ENCODE data around the gene TCF3.

Gene TCF3

DNA sequence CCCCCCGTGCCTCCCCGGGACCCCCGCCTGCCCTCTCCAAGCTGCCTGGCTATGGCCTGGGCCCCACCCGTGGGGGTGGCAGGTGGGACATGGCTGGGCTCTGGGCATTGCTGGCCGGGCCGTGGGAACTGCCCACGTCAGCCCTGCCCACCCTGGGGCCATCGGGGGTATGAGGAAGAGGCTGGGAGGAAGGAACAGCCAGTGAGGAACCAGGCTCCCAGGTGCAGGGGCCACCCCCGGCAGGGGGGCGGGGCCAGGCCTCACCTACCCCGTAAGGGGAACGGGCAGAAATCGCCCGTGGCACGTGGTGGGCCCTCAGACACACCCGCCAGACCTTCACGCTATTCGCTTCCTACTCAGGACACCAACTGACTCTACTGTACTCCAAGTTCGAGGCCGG lies 22.4 kb downstream of the TCF3 start:
- no peak for DNase-seq (ENCODE audit: low read depth in 2 of 2)

DNA sequence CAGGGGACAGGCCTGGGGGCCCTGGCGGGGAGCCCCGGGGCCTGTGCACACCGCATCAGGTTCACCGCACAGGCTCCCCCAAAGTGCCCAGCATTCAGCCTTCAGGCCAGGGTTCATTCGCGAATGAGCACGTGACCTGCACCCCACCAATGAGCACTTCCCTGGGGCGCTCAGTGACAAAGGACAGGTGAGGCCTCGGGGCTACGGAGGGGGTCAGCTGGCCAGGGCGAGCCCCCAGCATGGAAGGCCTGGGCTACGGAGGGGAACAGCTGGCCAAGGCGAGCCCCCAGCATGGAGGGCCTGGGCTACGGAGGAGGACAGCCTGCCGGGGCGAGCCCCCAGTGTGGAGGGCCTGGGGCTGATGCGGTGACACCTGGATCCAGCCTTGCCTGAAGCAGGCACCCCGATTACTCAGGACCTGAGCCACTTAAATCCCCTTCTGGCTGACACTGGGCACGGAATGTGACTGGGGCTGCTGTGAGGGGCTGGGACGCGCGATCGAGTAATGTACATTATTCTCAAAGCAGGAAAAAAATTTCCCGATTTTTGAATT lies 23.1 kb downstream of the TCF3 start:
- no peak for DNase-seq (ENCODE audit: low read depth in 2 of 2)

DNA sequence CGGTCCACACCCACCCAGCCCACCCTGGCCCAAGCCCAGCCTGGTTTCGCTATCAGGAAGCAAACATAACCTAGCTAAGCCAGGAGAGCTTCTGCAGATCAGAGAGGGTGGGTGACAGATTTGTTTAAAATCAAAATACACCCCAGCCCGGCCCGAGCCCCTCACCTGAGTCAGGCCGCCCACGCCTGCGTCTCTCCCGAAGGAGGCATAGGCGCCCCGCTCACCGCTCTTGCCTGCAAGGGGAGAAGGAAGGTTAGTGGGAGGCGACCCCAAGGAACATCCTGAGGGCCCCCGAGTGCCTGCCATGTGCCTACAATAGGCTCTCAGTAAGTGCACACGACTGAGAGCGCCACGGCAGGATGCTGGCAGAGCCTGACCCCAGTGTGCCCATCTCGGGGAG lies 25.2 kb downstream of the TCF3 start:
- DNase-seq (ENCODE audit: low read depth in 2 of 2): no peak

DNA sequence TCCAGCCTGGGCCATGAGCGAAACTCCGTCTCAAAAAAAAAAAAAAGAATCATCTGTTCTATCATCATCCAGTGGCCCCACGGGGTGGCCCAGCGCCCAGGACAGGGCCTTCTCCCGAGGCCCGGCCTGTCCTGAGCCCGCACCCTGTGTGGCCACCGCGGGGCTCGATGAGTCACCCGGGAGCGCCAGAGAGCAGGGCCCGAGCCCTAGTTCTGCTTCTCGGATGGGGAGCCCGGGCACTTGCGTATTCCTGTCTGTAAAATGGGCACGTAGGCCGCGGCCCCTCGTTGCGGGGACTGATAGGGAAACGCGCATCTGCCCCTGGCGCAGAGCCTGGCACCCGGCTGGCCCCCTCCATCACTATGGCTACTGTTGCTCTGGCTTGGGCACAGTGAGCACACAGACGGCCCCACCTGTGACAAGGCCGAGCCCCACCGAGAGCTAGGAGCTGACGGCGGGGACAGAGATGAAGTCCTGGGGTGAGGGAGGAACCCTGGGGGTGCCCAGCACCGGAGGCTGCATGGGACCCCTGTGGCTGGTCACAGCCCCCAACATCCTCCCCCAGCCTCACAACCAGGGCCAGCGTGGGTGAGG lies 25.9 kb downstream of the TCF3 start:
- no peak for DNase-seq (ENCODE audit: low read depth in 2 of 2)

DNA sequence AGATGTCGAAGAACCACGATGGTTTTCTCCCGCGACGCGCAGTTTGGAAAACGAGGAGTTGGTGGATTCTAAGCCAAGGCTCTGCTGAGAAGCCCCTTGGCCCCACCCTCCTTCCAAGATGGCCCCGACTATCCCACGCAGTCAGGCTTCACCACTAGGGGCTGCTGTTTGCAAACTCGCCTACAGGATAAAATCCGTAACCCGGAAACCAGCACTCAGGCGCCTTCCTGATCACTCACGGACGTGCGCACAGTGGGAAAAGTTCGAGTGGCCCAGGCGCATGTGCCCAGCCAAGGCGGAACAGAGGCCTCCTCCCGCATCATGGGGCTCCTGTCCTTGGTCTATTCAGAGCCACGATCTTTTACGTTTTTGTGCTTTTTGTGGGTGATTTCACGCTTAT lies 28.0 kb downstream of the TCF3 start:
- DNase-seq (ENCODE audit: low read depth in 2 of 2): no peak

DNA sequence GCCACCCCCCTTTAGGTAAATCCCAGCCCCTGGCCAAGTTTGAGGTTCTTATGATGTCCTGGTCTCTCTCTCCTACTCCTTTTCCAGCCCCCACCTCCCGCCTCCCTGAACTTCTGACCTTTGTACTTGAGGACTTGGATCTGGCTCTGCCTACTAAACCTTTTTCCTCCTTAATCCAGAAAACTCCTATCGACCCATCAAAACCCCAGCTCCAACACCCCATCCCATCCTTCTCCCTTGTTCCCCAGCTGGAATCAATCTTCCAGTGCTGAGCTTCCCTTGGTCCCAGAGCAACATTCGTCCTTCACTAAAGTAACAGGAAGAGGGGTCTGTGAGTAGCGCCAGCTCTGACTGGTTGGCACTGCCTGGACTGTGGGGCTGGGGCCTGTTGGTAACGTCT lies 29.9 kb downstream of the TCF3 start:
- no peak for DNase-seq (ENCODE audit: low read depth in 2 of 2)

DNA sequence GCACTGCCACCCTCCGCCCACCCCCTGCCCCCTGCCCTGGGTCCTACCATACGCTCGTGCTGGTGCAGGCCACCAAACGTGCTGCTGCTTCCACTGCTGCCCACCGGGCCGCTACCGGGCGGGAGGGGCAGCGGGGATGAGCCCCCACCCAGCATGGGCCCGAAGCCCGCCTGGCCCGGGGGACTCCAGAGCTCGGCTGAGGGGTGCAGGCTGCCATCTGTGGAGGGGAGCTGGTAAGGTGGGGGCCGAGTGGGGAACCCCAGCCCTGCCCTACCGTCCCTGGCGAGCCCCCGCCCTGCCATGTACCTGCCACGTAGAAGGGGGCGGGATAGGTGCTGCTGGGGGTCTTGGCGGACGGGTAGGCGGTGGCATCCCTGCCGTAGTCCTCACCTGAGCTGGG lies 30.4 kb downstream of the TCF3 start:
- no peak for DNase-seq (ENCODE audit: low read depth in 2 of 2)

DNA sequence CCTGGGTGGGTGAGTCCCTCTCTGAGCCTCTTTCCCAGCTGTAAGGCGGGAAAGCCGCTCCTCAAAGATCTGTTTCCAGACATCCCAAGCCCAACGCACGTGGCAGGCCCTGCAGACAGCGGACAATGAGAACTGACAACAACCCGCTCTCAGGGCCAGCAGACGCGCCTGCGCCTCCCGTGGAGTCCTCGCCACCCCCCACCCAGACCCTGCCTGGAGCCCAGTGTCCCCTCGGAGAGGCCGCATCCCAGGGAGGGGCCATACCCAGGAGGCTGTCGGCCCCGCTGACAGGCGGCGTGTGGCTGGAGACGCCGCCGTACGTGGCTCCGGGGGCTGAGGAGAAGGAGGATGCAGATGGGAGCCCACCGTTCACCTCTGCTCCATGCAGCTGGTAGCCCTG lies 30.8 kb downstream of the TCF3 start:
- DNase-seq (ENCODE audit: low read depth in 2 of 2): no peak

DNA sequence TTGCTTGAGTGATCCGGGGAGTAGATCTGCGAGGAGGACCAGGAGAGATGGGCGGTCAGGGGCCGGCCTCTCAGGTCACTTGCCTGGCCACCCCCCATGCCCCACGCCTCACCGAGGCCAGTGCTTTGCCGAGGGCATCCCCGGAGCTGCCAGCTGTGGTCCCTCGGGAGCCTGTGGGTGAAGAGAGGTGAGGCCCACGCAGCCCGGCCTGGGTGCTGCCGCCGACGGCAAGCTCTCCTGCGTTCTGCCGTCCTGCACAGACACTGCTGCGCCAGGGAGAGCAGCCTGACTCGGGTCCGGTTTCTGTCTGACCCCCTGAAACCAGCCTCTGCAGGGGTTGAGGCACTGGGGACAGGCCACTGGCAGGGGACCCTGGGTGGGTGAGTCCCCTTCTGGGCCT lies 31.4 kb downstream of the TCF3 start:
- no peak for DNase-seq (ENCODE audit: low read depth in 2 of 2)

DNA sequence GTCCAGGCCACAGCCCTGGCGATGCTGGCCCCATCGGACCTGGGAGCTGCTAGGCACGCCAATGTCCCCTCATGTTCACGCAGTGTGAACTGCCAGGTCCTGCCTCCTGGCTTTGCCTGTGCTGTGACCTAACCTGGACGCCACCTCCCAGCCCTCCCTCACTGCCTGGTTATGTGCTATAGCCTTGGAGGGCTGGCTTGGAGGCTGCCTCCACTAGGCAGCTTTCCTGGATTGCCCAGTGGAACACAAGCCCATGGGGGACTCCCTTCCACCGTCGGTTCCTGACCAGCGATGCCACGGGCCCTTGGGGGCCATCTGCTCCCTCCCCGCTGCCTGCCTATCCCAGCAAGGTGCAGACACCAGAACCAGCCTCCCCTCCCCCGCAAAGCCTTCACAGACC lies 31.9 kb downstream of the TCF3 start:
- DNase-seq (ENCODE audit: low read depth in 2 of 2): no peak

DNA sequence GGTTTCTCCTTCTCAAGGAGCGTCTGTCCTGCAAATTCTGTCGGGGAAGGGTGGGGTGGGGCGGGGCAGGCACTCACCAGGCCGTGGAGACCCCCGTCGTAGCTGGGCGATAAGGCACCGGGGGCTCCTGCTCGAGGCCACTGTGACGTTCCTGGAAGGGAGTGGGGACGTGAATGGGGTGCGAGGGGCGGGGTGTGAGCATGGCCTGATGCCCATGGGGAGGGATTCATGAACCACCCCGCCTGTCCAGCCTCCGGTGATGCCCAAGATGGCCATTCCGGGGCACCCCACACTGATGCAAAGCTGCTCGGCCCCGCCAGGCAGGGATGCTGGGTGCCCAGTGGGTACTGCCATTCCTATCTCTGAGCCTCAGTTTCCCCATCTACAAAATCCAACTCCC lies 32.7 kb downstream of the TCF3 start:
- DNase-seq (ENCODE audit: low read depth in 2 of 2): no peak

DNA sequence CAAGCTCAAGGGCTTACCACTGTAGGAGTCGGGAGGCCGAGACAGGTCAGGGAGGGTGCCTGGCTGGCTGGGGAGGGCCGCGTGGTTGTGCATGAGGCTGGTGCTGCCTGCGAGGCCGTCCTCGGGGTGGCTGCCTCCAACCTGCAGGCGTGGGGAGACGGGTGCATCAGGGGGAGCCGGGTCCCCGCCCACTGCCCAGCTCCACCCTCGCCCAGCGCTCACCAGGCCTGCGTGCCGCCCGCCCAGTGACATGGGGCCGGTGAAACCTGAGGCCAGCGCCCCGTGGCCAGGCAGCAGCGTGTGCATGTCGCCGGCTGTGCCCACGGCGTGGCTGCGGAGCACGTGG lies 33.3 kb downstream of the TCF3 start:
- no peak for DNase-seq (ENCODE audit: low read depth in 2 of 2)

DNA sequence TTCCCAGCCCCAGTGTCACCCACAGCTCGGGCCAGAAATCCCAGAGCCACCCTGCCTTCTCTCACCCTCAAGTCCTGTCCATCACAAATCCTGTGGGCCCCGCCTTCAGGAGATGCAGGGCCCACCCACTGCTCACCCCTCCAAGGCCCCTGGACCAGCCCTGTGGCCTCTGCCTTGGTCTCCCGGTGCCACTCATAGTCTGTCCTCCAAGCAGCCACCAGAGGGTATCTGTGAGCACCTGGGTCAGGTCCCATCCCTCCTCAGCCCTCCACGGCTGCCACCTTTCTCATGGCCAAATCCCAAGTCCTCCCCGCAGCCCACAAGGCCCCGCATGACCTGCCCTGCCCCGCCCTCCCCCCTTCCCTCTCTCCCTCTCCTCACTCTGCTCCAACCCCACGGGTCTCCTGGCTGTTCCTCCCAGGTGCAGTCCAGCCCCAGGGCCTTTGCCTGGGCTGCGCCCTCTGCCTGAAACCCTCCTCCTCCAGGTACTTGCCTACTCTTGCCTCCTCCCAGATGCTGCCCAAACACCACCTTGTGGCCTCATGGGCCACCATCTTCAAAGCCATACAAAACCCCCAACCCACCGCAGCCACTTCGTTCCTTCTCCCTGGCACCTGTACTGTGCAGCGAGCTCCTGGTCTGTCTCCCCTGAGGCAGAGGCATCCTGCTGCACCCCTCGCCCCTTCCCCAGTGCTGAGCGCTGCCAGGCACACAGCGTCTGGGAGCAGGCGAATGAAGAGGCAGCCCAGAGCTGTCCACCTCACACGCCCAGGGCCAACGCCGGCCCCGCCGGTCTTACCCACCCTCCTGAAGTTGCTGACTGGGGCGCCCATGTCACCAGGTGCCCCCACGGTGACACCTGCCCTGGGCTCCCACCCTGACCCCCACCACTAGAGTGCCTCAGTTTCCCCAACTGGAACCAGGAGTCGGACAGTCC lies 34.0 kb downstream of the TCF3 start:
- no peak for DNase-seq (ENCODE audit: low read depth in 2 of 2)

DNA sequence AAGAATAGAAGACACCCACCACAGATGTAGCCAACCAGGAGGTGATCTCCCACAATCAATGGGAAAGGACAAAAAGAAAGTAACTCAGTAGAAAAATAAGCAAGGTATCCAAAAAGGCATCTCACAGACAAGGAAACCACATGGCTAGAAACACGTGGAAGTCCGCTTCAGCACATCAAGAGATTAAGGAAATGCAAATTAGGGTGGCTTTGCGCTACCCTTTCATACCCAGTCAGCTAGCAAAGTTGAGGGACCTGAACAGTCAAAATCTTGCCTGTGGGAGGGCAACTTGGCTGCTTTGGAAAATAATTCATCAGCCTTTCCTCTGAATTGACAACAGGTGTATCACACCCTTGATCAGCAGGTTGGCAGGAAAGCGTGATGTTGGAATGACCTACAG lies 35.5 kb downstream of the TCF3 start:
- no peak for DNase-seq (ENCODE audit: low read depth in 2 of 2)

DNA sequence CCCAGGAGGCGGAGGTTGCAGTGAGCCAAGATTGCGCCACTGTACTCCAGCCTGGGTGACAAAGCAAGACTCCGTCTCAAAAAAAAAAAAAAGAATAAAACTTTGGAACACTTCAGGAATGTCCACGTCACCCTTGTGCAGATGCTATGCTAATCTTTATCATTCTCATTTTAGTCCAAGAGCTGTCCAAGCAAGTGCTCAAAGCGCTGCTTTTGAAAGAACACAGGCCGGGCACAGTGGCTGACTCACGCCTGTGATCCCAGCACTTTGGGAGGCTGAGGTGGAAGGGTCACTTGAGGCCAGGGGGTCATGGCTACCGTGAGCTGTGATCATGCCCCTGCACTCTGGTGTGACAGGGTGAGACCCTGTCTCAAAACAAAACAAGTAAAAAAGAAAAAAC lies 36.0 kb downstream of the TCF3 start:
- no peak for DNase-seq (ENCODE audit: low read depth in 2 of 2)

DNA sequence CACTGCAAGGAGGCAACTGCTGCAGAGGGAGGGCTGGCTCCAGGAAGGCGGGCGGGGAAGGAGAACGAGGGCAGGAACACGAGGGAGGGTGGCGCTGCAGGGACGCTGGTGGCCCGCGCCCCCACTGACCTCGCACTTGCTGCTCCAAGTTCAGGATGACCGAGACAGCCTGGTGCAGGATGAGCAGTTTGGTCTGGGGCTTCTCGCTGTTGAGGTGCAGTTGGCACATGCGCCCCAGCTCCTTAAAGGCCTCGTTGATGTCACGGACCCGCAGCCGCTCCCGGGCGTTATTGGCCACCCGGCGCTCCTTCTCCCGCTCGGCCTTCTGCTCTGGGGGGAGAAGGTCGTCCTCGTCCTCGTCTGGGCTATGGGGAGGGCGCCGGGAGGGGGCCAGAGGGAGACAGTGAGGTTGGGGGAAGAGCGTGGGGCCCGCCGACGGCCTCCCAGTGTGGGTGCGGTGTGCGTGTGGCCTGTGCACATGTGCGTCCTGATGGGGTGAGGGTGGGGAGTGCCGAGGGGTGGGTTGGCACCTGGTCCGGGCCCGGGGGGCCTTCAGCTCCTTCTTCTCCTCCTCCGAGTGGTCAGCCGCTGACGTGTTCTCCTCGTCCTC lies 37.2 kb downstream of the TCF3 start:
- no peak for DNase-seq (ENCODE audit: low read depth in 2 of 2)

DNA sequence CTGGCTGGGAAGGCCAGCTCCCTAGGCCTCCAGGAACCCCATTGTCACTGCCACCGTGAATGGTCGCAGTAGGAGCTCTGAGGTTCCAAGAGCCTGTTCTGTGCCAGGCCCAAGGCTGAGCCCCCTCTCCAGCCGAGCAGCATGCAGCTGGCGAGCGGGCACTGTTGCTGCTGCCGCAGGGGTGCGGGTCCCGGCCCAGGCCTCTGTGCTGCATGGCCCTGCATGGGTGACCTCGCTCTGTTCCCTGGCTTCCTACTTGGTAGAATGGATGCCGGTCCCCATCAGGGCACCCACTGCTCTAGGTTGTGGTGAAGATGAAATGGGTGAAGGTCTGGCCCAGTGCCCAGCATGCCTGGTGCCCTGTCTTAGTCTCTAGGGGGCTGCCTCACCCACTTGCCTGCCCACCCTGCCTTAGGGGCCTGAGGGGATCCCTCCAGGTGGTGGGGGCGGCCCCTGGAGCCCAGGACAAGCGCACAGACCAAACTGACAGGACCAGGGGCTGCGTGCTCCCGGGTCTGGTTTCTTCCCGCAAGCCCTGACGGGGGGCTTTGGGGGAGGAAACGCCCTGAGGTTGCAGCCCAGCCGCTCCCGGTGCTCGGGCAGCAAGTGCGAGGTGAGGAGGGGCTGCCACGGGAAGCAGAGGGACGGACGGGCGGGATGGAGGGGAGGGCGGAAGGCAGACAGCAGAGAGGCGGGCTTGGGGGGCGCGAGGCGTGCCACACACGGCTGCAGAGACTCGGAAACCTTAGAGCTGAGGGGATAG lies 38.4 kb downstream of the TCF3 start:
- no peak for DNase-seq (ENCODE audit: low read depth in 2 of 2)

DNA sequence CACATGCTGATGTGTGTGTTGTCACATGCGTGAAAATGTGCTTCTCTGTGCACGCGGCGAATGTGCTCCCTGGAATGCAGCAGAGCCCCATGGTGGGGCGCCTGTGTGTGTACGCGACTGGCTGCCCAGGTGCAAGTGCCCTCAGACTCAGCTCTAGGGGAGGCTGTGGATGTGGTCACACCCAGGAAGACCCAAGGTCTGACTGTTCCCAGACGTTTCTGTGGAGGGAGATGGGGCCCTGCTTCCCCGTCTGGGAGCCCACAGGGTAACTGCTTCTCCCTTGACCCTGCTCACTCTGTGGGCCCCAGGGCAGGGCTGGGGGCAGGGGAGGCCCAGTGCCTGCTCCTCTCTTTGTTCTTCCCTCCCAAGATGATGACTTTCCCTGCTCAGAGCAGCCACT lies 39.3 kb downstream of the TCF3 start:
- DNase-seq (ENCODE audit: low read depth in 2 of 2): no peak

DNA sequence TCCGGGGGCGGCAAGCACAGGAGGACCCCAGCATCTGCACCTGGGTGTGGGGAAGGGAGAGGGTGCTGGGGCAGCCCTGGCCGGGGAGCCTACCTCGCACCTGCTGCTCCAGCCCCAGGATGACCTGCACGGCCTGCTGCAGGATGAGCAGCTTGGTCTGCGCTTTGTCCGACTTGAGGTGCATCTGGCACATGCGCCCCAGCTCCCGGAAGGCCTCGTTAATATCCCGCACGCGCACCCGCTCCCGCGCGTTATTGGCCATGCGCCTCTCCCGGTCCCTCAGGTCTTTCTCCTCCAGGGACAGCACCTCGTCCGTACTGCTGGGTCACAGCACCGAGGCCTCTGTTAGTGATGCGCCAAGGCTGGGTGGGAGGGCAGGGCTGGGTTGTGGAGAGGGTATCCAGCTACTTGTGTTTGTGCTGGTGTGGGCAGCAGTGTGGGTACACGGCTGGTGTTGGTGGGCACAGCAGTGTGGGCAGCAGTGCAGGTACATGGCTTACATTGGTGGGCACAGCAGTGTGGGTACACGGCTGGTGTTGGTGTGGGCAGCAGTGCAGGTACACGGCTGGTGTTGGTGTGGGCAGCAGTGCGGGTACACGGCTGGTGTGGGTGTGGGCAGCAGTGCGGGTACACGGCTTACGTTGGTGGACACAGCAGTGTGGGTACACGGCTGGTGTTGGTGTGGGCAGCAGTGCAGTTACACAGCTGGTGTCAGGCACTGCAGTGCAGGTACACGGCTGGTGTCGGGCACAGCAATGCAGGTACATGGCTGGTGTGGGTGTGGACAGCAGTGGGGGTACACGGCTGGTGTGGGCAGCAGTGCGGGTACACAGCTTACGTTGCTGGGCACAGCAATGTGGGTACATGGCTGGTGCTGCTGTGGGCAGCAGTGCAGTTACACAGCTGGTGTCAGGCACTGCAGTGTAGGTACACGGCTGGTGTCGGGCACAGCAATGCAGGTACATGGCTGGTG lies 40.0 kb downstream of the TCF3 start:
- no peak for DNase-seq (ENCODE audit: low read depth in 2 of 2)

DNA sequence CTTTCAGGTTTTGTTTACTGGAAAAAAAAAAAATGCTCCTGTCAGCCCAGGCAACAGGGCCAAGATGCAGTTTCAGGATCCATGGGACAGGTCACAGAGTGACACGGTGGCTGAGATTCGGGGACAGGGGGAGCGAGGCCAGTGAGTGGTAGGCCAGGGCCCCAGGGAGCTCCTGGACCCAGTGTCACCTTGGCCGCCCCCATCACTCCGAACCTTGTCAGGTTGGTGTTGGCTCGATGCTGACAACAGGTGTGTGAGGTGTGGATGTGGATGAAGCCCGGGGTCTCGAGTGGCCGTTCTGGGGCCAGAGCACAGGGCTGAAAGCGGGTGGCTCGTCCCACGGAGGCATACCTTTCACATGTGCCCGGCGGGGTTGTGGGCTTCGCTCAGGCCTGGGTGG lies 41.1 kb downstream of the TCF3 start:
- DNase-seq (ENCODE audit: low read depth in 2 of 2): no peak

DNA sequence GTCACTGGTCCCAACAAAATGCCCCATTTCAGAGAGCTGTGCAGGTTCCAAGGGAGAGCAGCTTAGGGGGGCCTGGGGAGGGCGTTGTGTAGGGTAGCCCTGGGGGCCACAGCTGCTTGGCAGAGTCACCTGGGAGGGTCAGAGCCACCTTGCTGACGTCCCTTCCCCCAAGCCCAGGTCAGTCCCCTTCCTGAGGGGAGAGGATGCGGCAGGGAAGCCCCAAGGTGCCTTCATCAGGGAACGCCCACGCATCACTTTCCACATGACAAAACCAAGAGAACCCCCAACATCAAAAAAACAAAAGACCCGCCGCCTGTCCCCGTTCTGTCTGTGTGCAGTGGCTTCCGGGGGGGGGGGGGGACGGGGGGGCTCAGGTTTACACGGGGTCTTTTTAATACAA lies 41.8 kb downstream of the TCF3 start:
- no peak for DNase-seq (ENCODE audit: low read depth in 2 of 2)
